Body of pancreas (tissue), 4 donors: ENCODE results near the gene PHLDB1.

Source experiments
- POLR2A ChIP-seq, 3 donors: fragments of 450-650 bp; IDR thresholded peaks; one replicate each; pipeline ENCODE4 v1.6.1; 2016; ENCODE audit warnings: antibody characterized with exemption in 3 of 3, mild to moderate bottlenecking in 2 of 3
- TF ChIP-seq, protein P1 (sequence below), 7 experiments: fragments of 450-650 bp in 4 of 7; fragments of 200-600 bp in 3 of 7; sonication (generic) in 3 of 7; IDR thresholded peaks; one replicate each; pipeline ENCODE4 v1.5.1; 2016 to 2019; ENCODE audit warnings: antibody characterized with exemption in 7 of 7

DNA sequence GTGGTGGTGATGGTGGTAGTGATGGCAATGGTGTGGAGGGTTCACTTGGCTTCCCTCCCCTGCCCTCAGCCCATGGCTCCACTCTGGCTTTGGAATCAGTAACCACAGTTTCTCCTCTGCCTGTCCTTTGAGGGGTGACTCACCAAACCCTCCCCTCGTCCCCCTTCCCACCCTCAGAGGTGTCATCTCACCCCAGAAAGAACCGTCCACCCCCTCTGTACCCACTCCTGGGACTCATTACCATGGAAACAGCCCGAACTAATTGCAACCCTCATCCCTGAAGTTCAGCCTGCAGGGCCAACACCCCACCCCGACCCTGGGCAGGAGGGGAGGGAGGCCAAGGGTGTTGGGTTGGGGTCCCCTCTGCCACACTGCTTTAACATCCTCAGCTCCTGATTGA, 26.6 kb downstream of the PHLDB1 start:
- TF ChIP-seq, protein P1, sequence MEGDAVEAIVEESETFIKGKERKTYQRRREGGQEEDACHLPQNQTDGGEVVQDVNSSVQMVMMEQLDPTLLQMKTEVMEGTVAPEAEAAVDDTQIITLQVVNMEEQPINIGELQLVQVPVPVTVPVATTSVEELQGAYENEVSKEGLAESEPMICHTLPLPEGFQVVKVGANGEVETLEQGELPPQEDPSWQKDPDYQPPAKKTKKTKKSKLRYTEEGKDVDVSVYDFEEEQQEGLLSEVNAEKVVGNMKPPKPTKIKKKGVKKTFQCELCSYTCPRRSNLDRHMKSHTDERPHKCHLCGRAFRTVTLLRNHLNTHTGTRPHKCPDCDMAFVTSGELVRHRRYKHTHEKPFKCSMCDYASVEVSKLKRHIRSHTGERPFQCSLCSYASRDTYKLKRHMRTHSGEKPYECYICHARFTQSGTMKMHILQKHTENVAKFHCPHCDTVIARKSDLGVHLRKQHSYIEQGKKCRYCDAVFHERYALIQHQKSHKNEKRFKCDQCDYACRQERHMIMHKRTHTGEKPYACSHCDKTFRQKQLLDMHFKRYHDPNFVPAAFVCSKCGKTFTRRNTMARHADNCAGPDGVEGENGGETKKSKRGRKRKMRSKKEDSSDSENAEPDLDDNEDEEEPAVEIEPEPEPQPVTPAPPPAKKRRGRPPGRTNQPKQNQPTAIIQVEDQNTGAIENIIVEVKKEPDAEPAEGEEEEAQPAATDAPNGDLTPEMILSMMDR (IDR thresholded peaks at IDR 0.05), result no peak
- no peak for TF ChIP-seq POLR2A (IDR thresholded peaks at IDR 0.05)
